GM19023 (cell line): ENCODE data around the gene ESRP2.

Experiments
- ATAC-seq: cut with Tn5 transposase; IDR thresholded peaks from one replicate; pipeline ENCODE4 v1.9.1; 2021; ENCODE audit warnings: mild to moderate bottlenecking, moderate library complexity; ENCODE audit not compliant: unreplicated experiment

Gene ESRP2

DNA sequence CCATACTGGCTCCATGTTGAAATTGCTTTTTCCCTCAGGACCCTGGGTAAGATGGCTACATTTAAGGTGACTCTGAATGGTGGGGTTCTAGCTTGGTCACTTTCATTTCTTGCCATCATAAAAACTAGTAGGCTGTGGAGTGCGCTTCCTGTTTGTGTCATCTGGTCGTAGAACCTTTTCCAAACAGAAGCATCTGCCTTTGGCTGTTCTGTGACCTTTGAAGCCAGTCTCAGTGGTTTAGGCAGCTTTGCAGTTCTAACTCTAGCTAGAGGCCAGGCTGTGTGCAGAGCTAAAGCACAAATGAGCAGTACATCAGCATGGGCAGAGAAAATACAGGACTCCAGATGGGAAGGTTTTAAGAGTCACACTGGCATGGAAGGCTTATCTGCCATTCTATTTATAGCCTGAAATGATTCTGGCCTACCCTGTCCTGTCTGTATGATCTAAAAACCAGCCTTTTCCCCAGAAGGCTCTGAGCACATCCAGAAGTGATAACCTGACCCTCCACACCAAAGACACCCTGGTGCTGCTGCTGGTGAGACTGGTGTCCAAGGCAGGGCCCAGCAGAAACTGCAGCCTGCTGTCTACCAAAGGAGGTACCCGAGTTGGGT lies 8.6 kb downstream of the ESRP2 start:
- no peak for ATAC-seq

DNA sequence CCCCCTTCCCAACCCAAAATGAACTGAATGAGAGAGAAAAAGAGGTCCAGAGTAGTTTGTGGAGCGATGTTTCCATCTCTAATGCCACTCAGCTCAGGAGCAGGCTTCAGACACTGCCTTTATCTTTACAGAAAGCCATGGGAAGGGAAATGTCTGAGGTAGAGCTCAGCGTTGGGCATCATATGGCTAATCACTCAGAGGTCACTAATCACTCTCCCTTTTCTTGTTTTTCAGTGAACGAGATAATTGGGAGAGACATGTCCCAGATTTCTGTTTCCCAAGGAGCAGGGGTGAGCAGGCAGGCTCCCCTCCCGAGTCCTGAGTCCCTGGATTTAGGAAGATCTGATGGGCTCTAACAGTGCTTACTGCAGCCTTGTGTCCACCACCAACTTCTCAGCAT lies 9.8 kb downstream of the ESRP2 start:
- ATAC-seq, result no peak

DNA sequence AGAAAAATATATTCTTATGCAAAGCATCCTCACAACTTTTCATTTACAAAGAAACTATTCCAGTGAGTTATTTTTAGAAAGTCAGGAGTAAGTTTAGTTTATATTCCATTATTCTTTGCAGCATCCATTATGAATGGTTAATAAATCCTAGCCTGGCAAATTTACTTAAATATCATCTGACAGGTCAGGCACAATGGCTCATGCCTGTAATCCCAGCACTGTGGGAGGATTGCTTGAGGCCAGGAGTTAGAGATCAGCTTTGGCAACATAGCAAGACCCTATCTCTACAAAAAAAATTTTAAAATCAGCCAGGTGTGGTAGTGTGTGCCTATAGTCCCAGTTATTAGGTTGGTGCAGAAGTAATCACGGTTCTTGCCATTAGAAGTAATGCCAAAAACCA lies 12.9 kb downstream of the ESRP2 start:
- ATAC-seq, result no peak

DNA sequence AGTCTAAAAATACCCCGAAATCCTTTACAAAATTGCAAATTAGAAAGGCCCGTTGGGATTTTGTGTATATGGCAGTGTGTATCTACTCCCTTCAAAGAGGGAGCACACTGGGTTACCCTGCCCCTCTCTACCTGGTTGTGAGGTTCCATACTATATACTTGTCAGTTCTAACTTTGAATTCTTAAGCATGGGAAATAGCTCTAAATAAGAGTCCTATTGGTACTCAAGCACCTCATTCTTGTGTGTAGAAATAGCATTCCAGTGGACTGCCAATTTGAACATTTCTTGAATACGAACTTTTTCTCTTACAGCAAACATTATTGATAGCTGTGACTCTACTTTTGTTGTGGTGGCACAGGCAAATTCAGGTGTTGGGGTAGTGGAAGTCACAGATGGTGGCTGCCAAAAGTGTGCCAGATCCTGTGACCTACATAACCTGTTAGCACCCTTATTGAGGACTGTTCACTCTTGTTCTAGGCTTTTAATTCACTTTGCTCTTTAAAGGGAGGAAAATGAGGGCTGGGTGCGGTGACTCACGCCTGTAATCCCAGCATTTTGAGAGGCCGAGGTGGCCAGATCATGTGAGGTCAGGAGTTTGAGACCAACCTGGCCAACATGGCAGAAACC lies 16.1 kb downstream of the ESRP2 start:
- no peak for ATAC-seq

DNA sequence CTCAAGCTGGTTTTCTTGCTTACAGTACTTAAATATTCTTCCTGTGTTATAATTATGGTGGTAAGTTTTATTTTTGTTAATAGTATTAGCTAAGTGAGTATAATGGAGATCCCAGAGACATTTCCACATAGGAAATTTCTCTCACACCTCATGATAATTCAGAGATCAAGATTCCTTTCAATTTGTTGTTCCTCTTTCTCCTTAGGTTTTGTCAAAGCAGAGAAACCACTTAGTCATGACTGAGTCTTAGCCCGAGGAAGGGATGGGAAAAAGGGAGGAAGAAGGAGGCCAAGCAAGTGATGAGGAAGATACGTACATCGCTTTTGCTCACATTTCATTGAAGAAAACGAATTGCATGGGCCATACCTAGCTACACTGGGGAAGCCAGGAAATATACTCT lies 18.4 kb downstream of the ESRP2 start:
- ATAC-seq, result no peak

DNA sequence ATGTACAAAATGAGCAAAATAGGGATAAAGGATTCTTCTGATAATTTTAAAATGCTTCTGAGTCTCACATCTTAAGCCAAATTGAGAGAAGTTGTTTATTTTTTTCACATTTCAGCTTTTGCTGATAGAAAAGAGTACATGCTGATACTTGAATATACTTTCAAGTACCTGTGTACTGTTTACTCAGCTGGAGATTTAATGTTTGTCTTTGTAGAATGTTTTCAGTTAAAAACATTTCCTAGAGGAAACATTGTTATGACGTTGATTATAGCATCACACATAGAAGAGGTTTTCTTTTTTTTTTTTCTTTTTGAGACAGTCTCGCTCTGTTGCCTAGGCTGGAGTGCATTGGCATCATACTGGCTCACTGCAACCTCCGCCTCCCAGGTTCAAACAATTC lies 19.7 kb downstream of the ESRP2 start:
- no peak for ATAC-seq

DNA sequence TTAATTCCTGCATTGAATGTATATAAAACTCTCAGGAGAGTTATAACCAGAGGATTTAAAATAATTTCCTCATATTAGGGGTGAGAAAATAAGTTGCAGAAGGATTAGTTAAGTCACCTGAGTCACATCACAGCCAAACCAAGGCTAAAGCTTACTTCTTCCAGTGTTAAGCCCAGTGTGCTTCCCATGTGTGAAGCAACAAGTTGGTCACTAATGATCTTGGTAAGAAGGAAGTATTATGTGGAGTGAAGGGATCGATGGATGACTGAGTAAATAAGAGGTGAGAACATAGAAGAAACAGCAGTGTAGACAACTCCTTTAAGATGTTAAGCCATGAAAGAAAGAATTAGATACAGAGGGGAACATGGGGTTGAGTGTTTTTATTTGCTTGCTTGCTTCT lies 20.6 kb downstream of the ESRP2 start:
- ATAC-seq, result no peak

DNA sequence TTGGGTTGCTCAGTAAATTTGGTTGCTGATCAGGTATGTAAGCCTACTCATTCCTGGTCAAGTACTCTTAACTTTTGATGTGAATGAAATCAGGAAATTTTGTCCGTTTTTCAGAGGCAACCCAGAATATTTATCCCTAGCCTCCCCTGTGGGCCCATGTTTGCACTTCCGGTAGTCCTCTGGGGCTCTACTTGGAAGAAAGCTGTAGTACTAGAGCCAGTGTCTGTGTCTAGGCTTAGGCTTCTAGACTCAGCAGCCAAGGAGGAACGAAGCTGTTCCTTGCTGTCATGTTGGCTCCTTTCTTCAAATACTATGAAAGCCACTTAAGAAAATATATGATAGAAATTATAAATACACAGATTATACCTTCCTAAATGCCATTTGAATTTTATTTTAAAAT lies 21.2 kb downstream of the ESRP2 start:
- no peak for ATAC-seq

DNA sequence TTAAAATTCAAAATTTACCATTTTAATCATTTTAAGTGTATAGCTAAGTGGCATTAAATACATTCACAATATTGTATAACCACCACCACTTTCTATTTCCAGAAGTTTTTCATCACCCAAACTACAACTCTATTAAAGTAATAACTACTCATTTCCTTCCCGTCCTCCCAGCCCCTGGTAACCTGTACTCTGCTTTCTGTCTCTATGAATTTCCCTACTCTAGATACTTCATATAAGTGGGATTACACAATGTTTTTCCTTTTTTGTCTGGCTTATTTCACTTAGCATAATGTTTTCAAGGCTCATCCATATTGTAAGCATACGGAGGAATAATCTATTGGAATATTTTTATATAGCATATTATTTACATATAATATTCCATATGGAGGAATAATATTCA lies 29.7 kb downstream of the ESRP2 start:
- no peak for ATAC-seq

DNA sequence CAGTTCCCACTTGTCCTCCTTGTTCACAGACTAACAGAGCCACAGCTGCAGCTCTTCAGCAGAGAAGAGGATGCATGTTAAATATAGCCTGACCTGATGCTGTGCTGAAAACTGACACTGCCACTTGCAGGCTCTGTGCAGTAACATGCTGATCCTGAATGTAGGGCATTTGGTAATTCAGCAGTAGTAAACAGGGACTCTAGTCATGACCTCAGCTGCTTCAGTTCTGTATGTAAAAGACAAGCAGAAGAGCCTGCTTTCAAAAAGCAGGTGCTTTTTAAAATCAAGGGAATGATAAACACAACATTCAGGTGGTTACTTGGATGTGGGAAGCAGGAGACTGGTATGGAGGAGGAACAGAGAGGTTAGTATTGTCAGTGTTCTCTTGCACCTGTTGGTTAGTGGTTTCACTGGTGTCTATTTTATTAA lies 33.8 kb downstream of the ESRP2 start:
- ATAC-seq, result no peak

DNA sequence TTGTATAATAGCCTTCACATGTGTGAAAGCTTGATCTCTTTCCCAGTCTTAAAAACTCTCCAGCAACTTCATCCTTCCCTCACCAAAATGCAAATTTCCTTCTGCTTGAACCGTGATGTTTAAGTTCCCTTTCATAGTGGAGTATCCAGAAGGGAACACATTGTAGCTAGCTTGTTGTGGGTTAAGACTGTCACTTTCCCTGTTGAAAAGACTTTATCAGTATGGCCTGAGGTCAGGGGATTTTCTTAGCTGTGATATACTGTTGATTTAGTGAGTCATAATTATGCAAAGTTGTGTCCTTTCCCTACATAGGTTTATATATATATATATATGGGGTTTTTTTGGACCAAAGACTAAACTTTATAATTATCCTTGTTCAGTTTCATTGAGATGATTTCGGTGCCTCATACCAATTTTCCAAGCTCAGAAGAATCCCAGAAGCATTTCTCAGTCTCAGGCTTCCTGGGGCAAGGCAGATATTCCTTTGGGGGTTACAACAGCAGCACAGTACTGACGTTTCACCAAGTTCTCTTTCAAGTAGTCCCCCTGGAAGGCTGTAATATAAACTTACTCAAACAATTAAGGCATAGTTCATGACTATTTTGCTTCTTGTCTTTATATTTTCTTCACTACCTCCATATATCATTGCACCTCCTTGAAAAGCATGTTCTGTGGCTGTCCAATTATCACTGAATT lies 35.7 kb downstream of the ESRP2 start:
- ATAC-seq, result no peak

DNA sequence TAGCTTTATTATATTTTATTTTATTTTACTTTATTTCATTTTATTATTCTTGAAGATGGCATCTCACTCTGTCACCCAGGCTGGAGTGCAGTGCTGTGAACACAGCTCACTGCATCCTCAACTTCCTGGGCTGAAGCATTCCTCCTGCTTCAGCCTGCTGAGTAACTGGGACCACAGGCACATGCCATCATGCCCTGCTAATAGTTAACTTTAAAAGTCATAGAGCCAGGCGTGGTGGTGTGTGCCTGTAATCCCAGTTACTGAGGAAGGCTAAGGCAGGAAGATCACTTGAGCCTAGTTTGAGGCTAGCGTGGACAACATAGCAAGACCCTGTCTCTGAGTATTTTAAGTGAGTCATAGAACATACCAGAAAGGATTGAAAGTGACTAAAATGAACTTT lies 38.7 kb downstream of the ESRP2 start:
- ATAC-seq, result no peak

DNA sequence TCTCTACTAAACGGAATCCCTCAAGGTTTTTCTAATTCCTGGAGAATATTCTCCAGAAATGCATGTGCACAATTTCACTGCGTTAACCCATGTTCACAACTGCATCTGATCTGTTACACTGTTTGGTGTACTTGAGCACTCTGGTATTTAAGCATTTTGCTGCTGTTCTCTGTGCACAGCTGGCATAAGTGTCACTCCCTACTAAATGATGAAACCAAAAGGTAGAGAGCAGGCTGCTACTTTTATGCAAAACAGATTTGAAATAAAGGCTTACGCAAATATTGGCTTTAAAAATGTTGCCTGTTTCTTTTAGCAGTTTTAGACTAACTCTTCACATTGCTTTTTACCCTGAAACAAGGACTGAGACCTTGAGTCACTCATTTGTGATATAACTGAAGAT lies 41.7 kb downstream of the ESRP2 start:
- ATAC-seq, result no peak

DNA sequence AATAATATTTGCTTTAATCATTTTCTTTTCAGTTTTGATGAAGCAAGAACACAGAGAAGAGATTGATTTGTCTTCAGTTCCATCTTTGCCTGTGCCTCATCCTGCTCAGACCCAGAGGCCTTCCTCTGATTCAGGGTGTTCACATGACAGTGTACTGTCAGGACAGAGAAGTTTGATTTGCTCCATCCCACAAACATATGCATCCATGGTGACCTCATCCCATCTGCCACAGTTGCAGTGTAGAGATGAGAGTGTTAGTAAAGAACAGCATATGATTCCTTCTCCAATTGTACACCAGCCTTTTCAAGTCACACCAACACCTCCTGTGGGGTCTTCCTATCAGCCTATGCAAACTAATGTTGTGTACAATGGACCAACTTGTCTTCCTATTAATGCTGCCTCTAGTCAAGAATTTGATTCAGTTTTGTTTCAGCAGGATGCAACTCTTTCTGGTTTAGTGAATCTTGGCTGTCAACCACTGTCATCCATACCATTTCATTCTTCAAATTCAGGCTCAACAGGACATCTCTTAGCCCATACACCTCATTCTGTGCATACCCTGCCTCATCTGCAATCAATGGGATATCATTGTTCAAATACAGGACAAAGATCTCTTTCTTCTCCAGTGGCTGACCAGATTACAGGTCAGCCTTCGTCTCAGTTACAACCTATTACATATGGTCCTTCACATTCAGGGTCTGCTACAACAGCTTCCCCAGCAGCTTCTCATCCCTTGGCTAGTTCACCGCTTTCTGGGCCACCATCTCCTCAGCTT lies 45.0 kb downstream of the ESRP2 start:
- no peak for ATAC-seq

DNA sequence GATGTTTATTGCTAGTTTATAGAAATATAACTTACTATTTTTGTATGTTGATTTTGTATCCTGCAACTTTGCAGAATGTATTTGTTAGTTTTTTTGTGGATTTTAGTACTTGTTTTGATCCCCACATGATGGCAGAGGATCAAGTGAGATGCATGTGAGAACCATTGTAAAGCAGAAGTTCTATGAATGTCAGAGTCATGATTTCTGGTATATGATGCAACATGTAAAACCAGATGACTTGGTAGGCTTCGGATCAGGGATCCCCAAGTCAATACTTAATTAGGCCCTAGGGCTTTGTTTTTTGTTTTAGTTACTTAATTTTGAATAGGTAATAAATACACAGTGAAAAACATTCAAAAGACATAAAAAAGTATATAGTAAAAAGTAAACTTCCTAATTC lies 45.8 kb downstream of the ESRP2 start:
- ATAC-seq, result no peak

DNA sequence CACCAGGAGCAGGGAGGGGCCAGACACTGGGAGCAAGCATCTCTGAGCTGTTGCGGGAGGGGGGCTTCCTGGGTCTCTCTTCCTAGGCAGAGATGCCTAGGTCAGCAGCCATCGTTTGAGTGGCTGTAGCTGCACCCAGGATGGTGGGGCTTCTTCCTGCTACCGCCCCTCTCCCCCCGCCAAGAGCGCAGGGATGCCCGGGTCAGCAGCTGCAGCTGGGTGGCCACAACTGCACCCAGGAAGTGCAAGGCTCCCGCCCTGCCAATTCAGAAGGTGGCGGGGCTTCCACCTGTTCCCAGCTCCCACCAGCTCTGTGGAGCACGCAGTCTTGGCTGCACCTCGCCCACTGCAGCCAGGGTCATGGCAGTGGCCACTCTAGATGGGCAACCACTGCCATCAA lies 47.8 kb downstream of the ESRP2 start:
- no peak for ATAC-seq

DNA sequence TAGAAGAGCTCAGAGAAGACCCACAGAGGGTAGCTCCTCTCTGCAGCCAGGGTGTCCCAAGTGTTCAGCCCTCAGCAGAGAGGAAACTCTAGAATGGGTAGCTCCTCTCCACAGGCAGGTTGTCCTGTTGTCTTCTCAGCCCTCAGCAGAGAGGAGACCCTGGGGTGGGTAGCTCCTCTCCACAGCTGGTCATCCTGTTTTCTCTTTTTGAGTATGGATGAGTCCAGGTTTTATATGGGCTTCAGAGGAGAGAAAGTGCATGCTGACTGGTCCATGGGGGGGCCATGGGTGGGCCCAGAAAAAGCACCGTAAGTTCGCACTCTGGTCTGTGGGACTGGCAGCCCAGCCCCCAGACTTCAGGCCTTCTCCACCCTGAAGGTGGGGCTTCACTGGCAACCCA lies 48.4 kb downstream of the ESRP2 start:
- no peak for ATAC-seq

DNA sequence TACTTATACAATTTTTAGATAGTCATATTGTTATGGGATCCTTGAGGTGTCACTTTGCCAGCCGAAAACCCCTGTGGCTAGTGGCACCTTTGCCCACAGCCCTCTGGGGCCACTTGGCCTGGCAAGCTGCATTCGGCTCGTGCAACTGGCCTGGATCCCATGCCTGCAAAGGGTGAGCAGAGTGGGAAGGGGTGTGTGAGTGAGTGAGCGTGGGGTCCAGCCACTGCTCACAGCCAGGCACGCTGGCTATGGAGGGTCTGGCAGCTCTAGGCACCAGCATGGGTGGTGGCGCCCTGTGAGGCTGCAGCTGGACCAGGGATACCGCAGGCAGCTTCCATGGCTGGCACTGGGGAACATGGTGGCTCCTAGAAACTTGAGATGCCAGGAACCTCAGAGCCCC lies 49.0 kb downstream of the ESRP2 start:
- ATAC-seq, result no peak

DNA sequence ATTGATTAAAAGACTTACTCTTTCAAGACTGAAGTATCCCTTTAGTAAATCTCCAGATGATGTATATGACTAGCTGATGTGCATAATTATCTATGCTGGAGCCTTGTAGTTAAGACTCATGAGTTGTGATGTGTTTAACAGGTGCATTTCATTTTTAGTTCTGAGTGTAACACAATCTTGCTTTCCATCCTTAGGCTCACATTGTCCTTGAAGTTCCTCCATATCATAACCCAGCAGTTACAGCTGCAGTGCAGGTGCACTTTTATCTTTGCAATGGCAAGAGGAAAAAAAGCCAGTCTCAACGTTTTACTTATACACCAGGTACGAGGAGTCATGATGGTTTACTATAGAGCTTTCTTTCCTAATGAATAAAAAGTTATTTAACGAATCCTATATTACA lies 52.9 kb downstream of the ESRP2 start:
- no peak for ATAC-seq

DNA sequence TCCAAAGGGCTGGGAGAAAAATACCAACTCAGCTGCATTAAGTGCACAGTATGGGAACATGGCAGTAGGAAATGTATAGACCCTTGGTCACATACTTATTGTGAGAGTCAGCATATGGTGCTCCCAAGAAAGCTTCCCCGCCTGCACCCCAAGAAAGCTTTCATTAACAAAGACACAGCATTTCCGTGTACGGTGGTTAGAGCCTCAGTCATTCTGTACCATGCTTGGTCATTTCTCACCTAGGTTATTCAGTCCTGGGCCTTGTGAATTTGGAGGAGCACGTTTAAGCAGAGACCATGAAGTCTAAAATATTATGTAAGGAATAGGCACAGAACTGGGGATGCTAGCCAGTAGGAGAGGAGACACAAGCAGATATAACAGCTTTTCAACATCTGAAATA lies 56.1 kb downstream of the ESRP2 start:
- ATAC-seq, result no peak

DNA sequence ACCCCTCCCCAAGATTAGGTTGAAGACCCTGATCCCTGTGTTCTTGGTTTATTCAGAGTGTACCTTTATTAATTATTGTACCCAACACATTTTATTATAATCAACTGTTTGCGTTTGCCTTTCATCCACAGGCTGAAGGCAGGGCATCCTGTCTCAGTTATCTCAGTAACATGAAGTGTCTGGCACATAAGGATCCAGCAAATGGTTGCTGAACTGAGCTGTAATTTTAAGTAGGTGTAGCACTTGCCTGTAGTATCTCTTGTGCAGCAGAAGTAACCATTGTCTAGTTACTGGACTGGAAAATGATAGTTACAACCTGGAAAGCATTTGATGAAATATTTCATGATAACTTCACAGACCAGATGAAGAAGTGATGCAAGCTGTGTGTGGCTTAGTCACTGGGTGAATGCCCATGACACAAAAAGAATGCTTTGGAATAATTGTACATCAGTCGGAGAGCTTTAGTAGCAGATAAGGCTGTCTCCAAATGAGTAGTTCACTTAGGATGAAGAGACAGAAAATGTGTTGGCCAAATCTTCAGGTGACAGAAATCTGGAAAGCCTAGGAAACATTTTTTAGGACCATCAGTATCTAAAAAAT lies 56.6 kb downstream of the ESRP2 start:
- ATAC-seq, result no peak
